Fibroblast of villous mesenchyme (primary cell): ENCODE results near the gene CCDC181. TPM values are rescaled to one million over a fixed set of nuclear protein-coding genes. Genes with fewer than 3 reads are reported as not detected.

Experiments
- DNase-seq: peaks from one replicate; pipeline ENCODE4 v3.0.0-alpha.2; 2010; ENCODE audit warnings: low read depth
- H3K4me3 ChIP-seq: 2 replicates; pipeline ENCODE4 v1.5.1; 2011; ENCODE audit warnings: low read depth, mild to moderate bottlenecking, low read length
- CTCF ChIP-seq: IDR thresholded peaks from 2 replicates; pipeline ENCODE4 v1.5.1; 2012; ENCODE audit warnings: low read depth, mild to moderate bottlenecking, low read length; ENCODE audit not compliant: insufficient read depth
- total RNA-seq: library from RNA; depleted of rRNA; stranded (reverse); fragments of >200 nt; gene quantifications from 2 replicates; pipeline ENCODE4 v1.2.3, GENCODE V29; 2012

CCDC181 gene
- 0.86 and 0.97 TPM in 2 replicates for total RNA-seq

- peak; percentile 13 for DNase-seq
- peak within 1 kb of the TSS; percentile 53 for H3K4me3 ChIP-seq
- no peak for TF ChIP-seq CTCF
Measured at GRCh38 chr1:169427081-169427641, at the start of gene CCDC181. TSS of gene CCDC181 (minus strand) at chr1:169427474. CDS start at chr1:169424927, 2,547 bp downstream.

- H3K4me3 ChIP-seq = no peak overlapping the region
- DNase-seq = no peak
- TF ChIP-seq CTCF = no peak
Measured at GRCh38 chr1:169475806-169476387, 48.6 kb upstream of the CCDC181 start.

- no peak for TF ChIP-seq CTCF
- DNase-seq = no peak
- H3K4me3 ChIP-seq = no peak overlapping the region
Measured at GRCh38 chr1:169474302-169474995, 47.2 kb upstream of the CCDC181 start.

GRCh38 chr1:169473347-169473746, 46.1 kb upstream of the CCDC181 start:
- DNase-seq = no peak
- no peak overlapping the region for H3K4me3 ChIP-seq
- TF ChIP-seq CTCF = no peak

- DNase-seq = no peak
- no peak overlapping the region for H3K4me3 ChIP-seq
- TF ChIP-seq CTCF = no peak
Measured at GRCh38 chr1:169472738-169473137, 45.5 kb upstream of the CCDC181 start.

GRCh38 chr1:169468982-169469381, 41.7 kb upstream of the CCDC181 start:
- DNase-seq = no peak
- H3K4me3 ChIP-seq = no peak overlapping the region
- TF ChIP-seq CTCF = no peak
